NCI-H1092 treated with DMSO at 0.1 percent for 48 hours (cell line): Measurements from ENCODE around the gene EBLN1.
"Not testable (repeated sequence)": the region's sequence is repeated elsewhere in the genome, so short reads cannot be mapped to it uniquely, and the experiment has no call there.

ENCODE experiments used
- DNase-seq: peaks from one replicate; lab custom pipeline; 2025; lab: John Stamatoyannopoulos, UW

EBLN1 gene

GRCh38 chr10:22228167-22228938 lies 10.5 kb upstream of the EBLN1 start:
- DNase-seq = no peak

GRCh38 chr10:22226599-22226998 lies 8.8 kb upstream of the EBLN1 start:
- no peak for DNase-seq

- DNase-seq = no peak
These were observed 4.7 kb upstream of the EBLN1 start for GRCh38 chr10:22222236-22223190.

GRCh38 chr10:22219308-22219707 lies 1.5 kb upstream of the EBLN1 start:
- no peak for DNase-seq

- no peak for DNase-seq
These were observed 633 bp upstream of the EBLN1 start for GRCh38 chr10:22218448-22218847.

GRCh38 chr10:22217084-22217483 lies 731 bp downstream of the EBLN1 start:
- DNase-seq = not testable (repeated sequence)

- no peak for DNase-seq
These were observed 7.5 kb downstream of the EBLN1 start for GRCh38 chr10:22210267-22210666.

GRCh38 chr10:22193945-22194344 lies 23.9 kb downstream of the EBLN1 start:
- no peak for DNase-seq

GRCh38 chr10:22185586-22185985 lies 32.2 kb downstream of the EBLN1 start:
- DNase-seq = no peak

GRCh38 chr10:22183771-22184461 lies 33.9 kb downstream of the EBLN1 start:
- DNase-seq = no peak

- DNase-seq = no peak
These were observed 37.1 kb downstream of the EBLN1 start for GRCh38 chr10:22180724-22181123.

GRCh38 chr10:22174442-22174841 lies 43.4 kb downstream of the EBLN1 start:
- no peak for DNase-seq

- DNase-seq = no peak
These were observed 46.7 kb downstream of the EBLN1 start for GRCh38 chr10:22171131-22171530.

- DNase-seq = no peak
These were observed 47.2 kb downstream of the EBLN1 start for GRCh38 chr10:22170582-22170981.

GRCh38 chr10:22159979-22160378 lies 57.8 kb downstream of the EBLN1 start:
- DNase-seq = no peak

- DNase-seq = no peak
These were observed 58.6 kb downstream of the EBLN1 start for GRCh38 chr10:22159180-22159579.
